Activated CD4-positive, alpha-beta T cell treated with anti-CD3 and anti-CD28 coated beads, Interleukin-2, Interleukin-6, amounts not matched to agents 100 ng/mL and 50 ng/mL, durations not matched to agents 16 hours and 8 hours (primary cell): ENCODE data around the gene SCN4A.
A peak's percentile ranks its signal among the peaks of the same experiment; 100 is the strongest.
"Not testable (repeated sequence)": the region's sequence is repeated elsewhere in the genome, so short reads cannot be mapped to it uniquely, and the experiment has no call there.

Experiments used
- DNase-seq: peaks from one replicate; pipeline ENCODE4 v3.0.0-alpha.2; 2020

Gene SCN4A

GRCh38 chr17:63972796-63973195 lies at the start of gene SCN4A:
SCN4A (minus strand) TSS chr17:63972918; CDS start chr17:63972841, 77 bp downstream.
- no peak for DNase-seq

GRCh38 chr17:64020056-64020766 lies 47.5 kb upstream of the SCN4A start, which contains the start of gene ICAM2:
ICAM2 (minus strand) TSS chr17:64020633; CDS start chr17:64006691, 13,942 bp downstream.
- peak; percentile 93 for DNase-seq

- DNase-seq: not testable (repeated sequence)
Observed at GRCh38 chr17:64019551-64019961, 46.8 kb upstream of the SCN4A start.

- DNase-seq: no peak
Observed at GRCh38 chr17:64017381-64017980, 44.8 kb upstream of the SCN4A start.

- no peak for DNase-seq
Observed at GRCh38 chr17:64016974-64017373, 44.3 kb upstream of the SCN4A start.

DNA sequence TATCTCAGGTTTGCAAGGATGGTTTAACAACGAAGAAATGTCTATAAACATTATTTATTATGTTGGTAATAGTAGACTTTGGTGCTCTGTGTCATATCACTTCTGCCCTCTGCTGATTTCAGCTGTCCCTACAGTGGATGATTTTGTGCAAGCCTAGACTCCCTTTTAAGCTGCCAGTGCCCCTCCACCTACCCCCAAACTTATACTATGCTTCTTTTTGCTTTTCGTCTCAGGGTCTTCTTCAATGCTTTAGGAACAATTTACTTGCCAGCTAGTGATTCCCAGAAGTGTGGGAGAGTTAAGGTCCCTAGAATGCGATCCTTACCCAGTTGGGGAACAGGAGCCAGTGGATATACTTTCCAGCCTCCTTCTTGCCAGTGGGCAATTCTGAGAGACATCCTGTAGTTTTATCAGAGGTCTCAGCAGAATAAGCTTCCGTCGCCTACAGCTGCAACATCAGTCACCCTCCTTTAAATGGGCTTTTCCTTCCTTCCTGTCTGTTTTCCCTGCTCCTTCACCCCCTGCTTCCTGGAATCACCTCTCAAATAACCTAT lies 43.6 kb upstream of the SCN4A start:
- DNase-seq: no peak

GRCh38 chr17:64015447-64015846 lies 42.7 kb upstream of the SCN4A start:
- DNase-seq: no peak

DNA sequence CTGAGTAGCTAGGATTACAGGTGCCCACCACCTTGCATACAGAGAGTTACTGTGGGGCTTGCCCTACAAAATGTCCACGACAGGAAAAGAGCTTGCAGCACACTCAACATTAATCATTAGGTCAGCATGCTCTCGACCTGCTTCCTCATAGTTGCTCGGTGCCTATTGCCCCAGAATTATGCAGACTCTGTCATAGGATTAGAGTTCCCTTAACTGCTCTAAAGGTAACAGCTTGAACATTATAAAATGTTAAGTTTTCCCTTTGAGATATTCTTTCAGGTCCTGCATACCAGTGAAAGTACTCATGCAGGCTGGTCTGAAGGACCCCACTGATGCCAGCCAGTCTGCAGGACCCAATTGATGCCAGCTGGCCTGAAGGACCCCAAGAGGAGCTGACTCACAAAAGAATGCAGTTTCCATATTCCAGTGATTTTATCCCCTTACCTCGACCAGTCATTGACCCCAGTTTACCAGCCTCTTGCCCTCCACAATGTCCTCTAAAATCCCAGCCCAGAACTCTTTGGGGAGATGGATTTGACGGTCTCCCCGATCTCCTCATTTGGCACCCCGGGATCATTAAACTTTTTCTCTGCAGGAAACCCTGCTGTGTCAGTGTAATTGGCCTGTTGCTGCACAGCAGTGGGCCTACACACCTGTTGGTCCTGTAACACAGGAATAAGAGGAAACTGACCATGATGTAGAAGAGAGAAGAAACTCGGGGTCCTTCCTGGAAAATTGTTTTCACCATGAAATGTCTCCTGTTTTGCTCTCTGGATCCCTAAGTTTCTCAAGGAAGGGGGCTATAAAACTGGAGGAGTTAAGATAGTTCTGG lies 37.1 kb upstream of the SCN4A start:
- no peak for DNase-seq

DNA sequence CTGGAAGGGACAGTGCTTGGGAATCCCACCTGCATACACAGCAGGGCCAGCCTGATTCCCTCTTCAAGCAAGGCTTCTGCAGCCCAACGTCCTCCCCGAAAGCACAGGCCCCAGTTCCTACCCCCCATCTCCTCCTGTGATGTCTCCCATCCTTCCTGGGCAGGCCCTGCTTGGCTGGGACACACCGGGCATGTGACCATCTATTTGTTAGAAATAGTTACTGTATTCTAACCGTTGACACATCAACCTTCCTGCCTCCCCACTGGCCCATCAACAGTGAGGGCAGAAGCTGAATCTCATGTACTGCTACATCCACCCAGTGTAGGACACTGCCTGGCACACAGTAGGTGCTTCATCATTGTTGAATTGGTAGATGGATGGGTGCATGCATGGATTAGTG lies 36.1 kb upstream of the SCN4A start:
- DNase-seq: no peak

DNA sequence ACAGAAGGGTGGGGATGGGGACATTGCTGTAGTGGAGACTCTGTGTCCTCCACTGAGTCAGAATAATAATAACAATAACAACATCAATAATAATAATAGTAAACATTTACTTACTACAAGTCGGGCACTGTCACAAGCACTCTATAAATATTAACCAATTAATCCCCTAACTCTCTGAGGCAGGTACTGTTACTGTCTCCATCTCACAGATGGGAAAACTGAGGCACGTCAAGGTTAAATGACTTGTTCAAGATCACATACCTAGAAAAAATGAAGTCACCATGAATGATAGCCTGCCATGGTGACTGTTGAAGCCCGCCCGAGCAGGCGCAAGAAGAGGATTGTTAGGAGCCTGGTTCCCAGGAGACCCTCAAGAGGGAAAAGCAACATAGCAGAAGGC lies 35.6 kb upstream of the SCN4A start:
- no peak for DNase-seq

DNA sequence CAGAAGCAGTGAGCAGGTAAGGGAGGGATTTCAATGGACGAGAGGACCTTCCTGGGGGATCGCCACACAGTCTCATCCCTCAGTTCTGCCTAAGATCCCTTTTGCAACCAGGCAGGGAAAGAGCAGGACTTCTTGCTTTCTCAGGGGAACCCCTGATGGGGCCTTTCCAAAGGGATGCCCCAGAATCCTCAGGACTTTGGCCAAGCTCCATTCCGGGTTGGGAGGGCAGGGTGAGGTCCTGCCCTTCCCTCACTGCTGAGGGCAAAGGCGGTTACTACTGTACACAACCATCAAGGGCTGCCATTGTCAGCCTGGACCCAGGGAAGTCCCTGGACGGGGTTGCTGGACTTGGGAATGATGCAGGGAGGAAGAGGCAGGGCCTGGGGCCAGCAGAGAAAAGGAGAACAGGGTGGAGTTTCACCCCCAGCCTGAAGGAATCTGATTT lies 35.1 kb upstream of the SCN4A start:
- DNase-seq: no peak

- DNase-seq: not testable (repeated sequence)
Observed at GRCh38 chr17:64007089-64007837, 34.5 kb upstream of the SCN4A start.

- DNase-seq: no peak
Observed at GRCh38 chr17:64006361-64007088, 33.8 kb upstream of the SCN4A start.

- no peak for DNase-seq
Observed at GRCh38 chr17:64005734-64006167, 33.0 kb upstream of the SCN4A start.

GRCh38 chr17:64004903-64005733 lies 32.4 kb upstream of the SCN4A start:
- no peak for DNase-seq

DNA sequence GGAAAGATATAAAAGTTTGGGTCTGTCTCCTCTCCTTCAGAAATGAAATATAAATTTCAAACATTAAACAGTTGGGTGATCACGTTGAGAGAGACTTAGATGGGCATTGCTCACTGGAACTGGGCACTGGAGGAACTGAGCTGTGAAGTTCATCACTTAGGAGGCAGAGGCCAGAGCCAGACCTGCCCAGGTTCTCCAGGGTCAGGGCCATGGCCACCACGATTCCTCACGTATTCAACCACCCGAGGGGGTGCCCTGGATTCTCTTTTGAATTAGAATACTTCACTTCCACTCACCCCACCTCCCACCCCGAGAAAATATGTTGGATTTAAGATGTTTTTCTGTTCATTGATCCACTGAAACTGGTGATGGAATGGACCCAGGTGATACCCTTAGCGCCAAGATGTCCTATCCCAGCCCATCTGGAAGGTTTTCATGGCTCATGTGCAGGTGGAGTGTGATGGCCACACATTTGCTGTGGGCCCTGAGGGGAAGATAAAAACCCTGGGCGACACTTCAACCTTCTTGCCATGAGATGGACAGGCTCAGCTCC lies 31.6 kb upstream of the SCN4A start:
- DNase-seq: no peak

- no peak for DNase-seq
Observed at GRCh38 chr17:64003526-64004121, 30.9 kb upstream of the SCN4A start.

GRCh38 chr17:64002658-64003525 lies 30.2 kb upstream of the SCN4A start:
- no peak for DNase-seq
